ENCODE data around the gene SLC47A1. TPM values are rescaled to one million over a fixed set of nuclear protein-coding genes. Genes with fewer than 3 reads are reported as not detected.

Gene SLC47A1
- total and polyA plus RNA-seq, 2 of the 8 experiments (the other 6 are each of a cell fraction or from before 2014, with no cell fraction given), result 1.5 to 3.6 TPM

- no peaks in the 10 kb centered on the region for H3K9me3 ChIP-seq (ENCODE audit: insufficient read depth in 2 of 2, low read depth in 1 of 2, low read length in 1 of 2)
- H2BK5ac ChIP-seq (ENCODE audit: low read depth, low read length), result no peak overlapping the region
- H3K9ac ChIP-seq (replicated peaks in 1 of 4; ENCODE audit: extremely low read depth in 1 of 4, low read depth in 3 of 4, low read length in 3 of 4), result no peak overlapping the region
- H4K20me1 ChIP-seq (replicated peaks in 1 of 2; ENCODE audit: control insufficient read depth in 1 of 2, insufficient read depth in 2 of 2, low read length in 2 of 2), result no peaks in the 10 kb centered on the region
- no peak overlapping the region for H3K23ac ChIP-seq (ENCODE audit: insufficient read length)
- H2BK120ac ChIP-seq (replicated peaks; ENCODE audit: low read depth, low read length), result no peak overlapping the region
- no peak overlapping the region for H4K8ac ChIP-seq (ENCODE audit: extremely low read depth, insufficient read depth, low read length)
- no peaks in the 10 kb centered on the region for H3K36me3 ChIP-seq (ENCODE audit: control insufficient read depth in 2 of 4, insufficient read depth in 4 of 4, low read length in 3 of 4)
- ChIA-PET POLR2A (ENCODE audit: partially characterized antibody) (no interaction called here), CTCF (ENCODE audit: partially characterized antibody) (interaction anchor here (1.4 to 1.6 kb wide), 2 partner anchors 50 to 135 kb away, joined by 4 to 6 read pairs; partner anchors contain the start of gene B9D1)
- TF ChIP-seq SUZ12 (IDR thresholded peaks at IDR 0.05; ENCODE audit: low read length), result no peak
- TF ChIP-seq RBBP5 (IDR thresholded peaks at IDR 0.05; ENCODE audit: borderline replicate concordance, low read depth, low read length), result no peak
- TF ChIP-seq BRCA1 (IDR thresholded peaks at IDR 0.05; ENCODE audit: low read depth, low read length), result no peak
- no peak for TF ChIP-seq PHF8 (conservative IDR thresholded peaks at IDR 0.05; ENCODE audit: low read depth, low read length)
- TF ChIP-seq USF2 (IDR thresholded peaks at IDR 0.05; ENCODE audit: low read length), result no peak
- no peak for TF ChIP-seq EGR1 (IDR thresholded peaks at IDR 0.05; ENCODE audit: borderline replicate concordance, low read depth, low read length)
- no peak for TF ChIP-seq ASH2L (IDR thresholded peaks at IDR 0.05; ENCODE audit: low read length)
- FAIRE-seq (no peak), DNase-seq (ENCODE audit: low read depth in 1 of 2, low spot score in 2 of 2) (no peak)
- no peak overlapping the region for H2BK20ac ChIP-seq (ENCODE audit: low read length)
- no peaks in the 10 kb centered on the region for H3K23me2 ChIP-seq (ENCODE audit: low read depth, low read length)
- no peak overlapping the region for H3K4me3 ChIP-seq (ENCODE audit: extremely low read depth in 1 of 4, insufficient read depth in 2 of 4, low read depth in 3 of 4, low read length in 4 of 4)
- H3K4me1 ChIP-seq (replicated peaks in 1 of 4; ENCODE audit: control insufficient read depth in 3 of 4, insufficient read depth in 4 of 4, low read length in 3 of 4), result peaks cover 0 to 11% (median 5%) of the 10 kb centered on the region in 4 experiments; a peak in 6 of 7 replicates
- H3K79me1 ChIP-seq (ENCODE audit: low read depth, low read length), result no peaks in the 10 kb centered on the region
- H2BK15ac ChIP-seq (ENCODE audit: low read length), result no peak overlapping the region
- H4K5ac ChIP-seq (ENCODE audit: insufficient read length, low read depth, low read length), result no peak overlapping the region
- H3K4me2 ChIP-seq (ENCODE audit: insufficient read depth in 1 of 2, low read depth in 2 of 2, low read length in 2 of 2), result no peak overlapping the region
- H3K27ac ChIP-seq (ENCODE audit: low read depth, low read length), result no peak overlapping the region
- no peak overlapping the region for H2BK12ac ChIP-seq (ENCODE audit: low read depth, low read length)
- H3K18ac ChIP-seq (ENCODE audit: extremely low read depth, low read length), result no peak overlapping the region
- H3K14ac ChIP-seq (ENCODE audit: insufficient read length), result no peak overlapping the region
- H4K91ac ChIP-seq (replicated peaks; ENCODE audit: insufficient read length, low read length), result no peak overlapping the region
- no peak overlapping the region for H3K56ac ChIP-seq (replicated peaks; ENCODE audit: insufficient read length, low read depth, low read length)
- H3K79me2 ChIP-seq (ENCODE audit: control insufficient read depth in 1 of 2, insufficient read depth in 2 of 2, low read length in 2 of 2), result no peaks in the 10 kb centered on the region
- no peak overlapping the region for H2AK5ac ChIP-seq (ENCODE audit: low read depth, low read length)
- H2AFZ ChIP-seq (ENCODE audit: low read length), result no peak overlapping the region
- H3K4ac ChIP-seq (replicated peaks; ENCODE audit: insufficient read length, low read depth, low read length), result no peak overlapping the region
- no peaks in the 10 kb centered on the region for H3K27me3 ChIP-seq (replicated peaks in 1 of 4; ENCODE audit: control insufficient read depth in 3 of 4, extremely low read depth in 1 of 4, insufficient read depth in 3 of 4, low read length in 3 of 4)
These were observed 36.0 kb upstream of the SLC47A1 start for GRCh38 chr17:19497624-19498023.

All from H1 (cell line).